HL-60 (cell line): ENCODE measurements around the gene ELAVL4.

ENCODE experiments used
- GABPA ChIP-seq: IDR thresholded peaks from 2 replicates; pipeline ENCODE4 v1.6.1; 2012; ENCODE audit warnings: low read depth
- POLR2AphosphoS5 ChIP-seq: IDR thresholded peaks from 2 replicates; pipeline ENCODE4 v1.6.1; 2012; ENCODE audit warnings: low read depth
- SPI1 ChIP-seq: IDR thresholded peaks from 2 replicates; pipeline ENCODE4 v1.6.1; 2012; ENCODE audit warnings: low read depth, mild to moderate bottlenecking, borderline replicate concordance
- TF ChIP-seq, protein P1 (sequence below): IDR thresholded peaks from one replicate; pipeline ENCODE4 v1.5.1; 2011; ENCODE audit warnings: low read length, control low read depth, inconsistent platforms; ENCODE audit not compliant: insufficient read depth
- TF ChIP-seq, protein P2 (sequence below): IDR thresholded peaks from 2 replicates; pipeline ENCODE4 v1.6.1; 2012; ENCODE audit warnings: low read depth; ENCODE audit not compliant: insufficient replicate concordance

DNA sequence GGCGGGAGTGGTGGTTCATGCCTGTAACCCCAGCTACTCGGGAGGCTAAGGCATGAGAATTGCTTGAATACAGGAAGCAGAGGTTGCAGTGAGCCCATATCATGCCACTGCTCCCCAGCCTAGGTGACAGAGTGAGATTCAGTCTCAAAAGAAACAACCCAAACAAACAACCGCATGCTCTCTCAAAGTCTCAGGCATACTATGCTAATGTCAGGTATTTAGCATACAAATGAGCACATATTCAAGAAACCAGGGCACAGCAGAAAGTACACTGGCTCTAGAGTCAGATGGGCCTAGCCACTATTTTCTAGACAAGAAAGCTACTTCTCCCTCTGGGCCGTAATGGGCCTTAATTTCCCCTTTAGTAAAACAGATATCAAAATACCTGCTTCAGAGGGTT lies 55.0 kb downstream of the ELAVL4 start:
- TF ChIP-seq POLR2AphosphoS5 (no peak), GABPA (no peak), SPI1 (no peak)
- TF ChIP-seq, protein P1, sequence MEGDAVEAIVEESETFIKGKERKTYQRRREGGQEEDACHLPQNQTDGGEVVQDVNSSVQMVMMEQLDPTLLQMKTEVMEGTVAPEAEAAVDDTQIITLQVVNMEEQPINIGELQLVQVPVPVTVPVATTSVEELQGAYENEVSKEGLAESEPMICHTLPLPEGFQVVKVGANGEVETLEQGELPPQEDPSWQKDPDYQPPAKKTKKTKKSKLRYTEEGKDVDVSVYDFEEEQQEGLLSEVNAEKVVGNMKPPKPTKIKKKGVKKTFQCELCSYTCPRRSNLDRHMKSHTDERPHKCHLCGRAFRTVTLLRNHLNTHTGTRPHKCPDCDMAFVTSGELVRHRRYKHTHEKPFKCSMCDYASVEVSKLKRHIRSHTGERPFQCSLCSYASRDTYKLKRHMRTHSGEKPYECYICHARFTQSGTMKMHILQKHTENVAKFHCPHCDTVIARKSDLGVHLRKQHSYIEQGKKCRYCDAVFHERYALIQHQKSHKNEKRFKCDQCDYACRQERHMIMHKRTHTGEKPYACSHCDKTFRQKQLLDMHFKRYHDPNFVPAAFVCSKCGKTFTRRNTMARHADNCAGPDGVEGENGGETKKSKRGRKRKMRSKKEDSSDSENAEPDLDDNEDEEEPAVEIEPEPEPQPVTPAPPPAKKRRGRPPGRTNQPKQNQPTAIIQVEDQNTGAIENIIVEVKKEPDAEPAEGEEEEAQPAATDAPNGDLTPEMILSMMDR: no peak
- TF ChIP-seq, protein P2, sequence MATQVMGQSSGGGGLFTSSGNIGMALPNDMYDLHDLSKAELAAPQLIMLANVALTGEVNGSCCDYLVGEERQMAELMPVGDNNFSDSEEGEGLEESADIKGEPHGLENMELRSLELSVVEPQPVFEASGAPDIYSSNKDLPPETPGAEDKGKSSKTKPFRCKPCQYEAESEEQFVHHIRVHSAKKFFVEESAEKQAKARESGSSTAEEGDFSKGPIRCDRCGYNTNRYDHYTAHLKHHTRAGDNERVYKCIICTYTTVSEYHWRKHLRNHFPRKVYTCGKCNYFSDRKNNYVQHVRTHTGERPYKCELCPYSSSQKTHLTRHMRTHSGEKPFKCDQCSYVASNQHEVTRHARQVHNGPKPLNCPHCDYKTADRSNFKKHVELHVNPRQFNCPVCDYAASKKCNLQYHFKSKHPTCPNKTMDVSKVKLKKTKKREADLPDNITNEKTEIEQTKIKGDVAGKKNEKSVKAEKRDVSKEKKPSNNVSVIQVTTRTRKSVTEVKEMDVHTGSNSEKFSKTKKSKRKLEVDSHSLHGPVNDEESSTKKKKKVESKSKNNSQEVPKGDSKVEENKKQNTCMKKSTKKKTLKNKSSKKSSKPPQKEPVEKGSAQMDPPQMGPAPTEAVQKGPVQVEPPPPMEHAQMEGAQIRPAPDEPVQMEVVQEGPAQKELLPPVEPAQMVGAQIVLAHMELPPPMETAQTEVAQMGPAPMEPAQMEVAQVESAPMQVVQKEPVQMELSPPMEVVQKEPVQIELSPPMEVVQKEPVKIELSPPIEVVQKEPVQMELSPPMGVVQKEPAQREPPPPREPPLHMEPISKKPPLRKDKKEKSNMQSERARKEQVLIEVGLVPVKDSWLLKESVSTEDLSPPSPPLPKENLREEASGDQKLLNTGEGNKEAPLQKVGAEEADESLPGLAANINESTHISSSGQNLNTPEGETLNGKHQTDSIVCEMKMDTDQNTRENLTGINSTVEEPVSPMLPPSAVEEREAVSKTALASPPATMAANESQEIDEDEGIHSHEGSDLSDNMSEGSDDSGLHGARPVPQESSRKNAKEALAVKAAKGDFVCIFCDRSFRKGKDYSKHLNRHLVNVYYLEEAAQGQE: no peak
